Testis (tissue), 3 donors: Measurements from ENCODE around the gene GOLPH3. TPM values are rescaled to one million over a fixed set of nuclear protein-coding genes. Genes with fewer than 3 reads are reported as not detected.

Experiments used
- DNase-seq: peaks from one replicate; pipeline ENCODE4 v3.0.0-alpha.2; 2019
- H3K27ac ChIP-seq, 2 donors: fragments of 200-600 bp; sonication (generic); one replicate each; pipeline ENCODE4 v1.5.1; 2019
- H3K27me3 ChIP-seq: fragments of 200-600 bp; sonication (generic); one replicate; pipeline ENCODE4 v1.5.1; 2019
- H3K36me3 ChIP-seq: fragments of 200-600 bp; sonication (generic); one replicate; pipeline ENCODE4 v1.5.1; 2017; ENCODE audit warnings: low read depth; ENCODE audit errors: missing control alignments
- H3K4me1 ChIP-seq: fragments of 200-600 bp; sonication (generic); one replicate; pipeline ENCODE4 v1.5.1; 2019
- H3K4me3 ChIP-seq, 2 donors: fragments of 200-600 bp; sonication (generic); one replicate each; pipeline ENCODE4 v1.5.1; 2017 to 2019
- H3K9me3 ChIP-seq: fragments of 200-600 bp; sonication (generic); one replicate; pipeline ENCODE4 v1.5.1; 2017
- POLR2A ChIP-seq: fragments of 450-650 bp; IDR thresholded peaks from one replicate; pipeline ENCODE4 v1.6.1; 2017; ENCODE audit warnings: antibody characterized with exemption, mild to moderate bottlenecking, moderate library complexity
- WGBS, 2 donors: methylation state at CpG; one replicate each; pipeline ENCODE4 v1.1.5; 2018; 5-methylcytosine and 5-hydroxymethylcytosine counted together
- intact Hi-C: fragments of 100-400 bp; cut with DNase I; formaldehyde crosslinking; loops from one replicate; pipeline ENCODE4 v1.15.1; 2023; ENCODE audit warnings: low total_unique reads
- polyA plus RNA-seq: library from polyadenylated mRNA; stranded (reverse); fragments of 350-450 nt; fragmentation: Illumina TruSeq; extraction: RNeasy Lipid Tissue Mini Kit (QIAGEN cat#74804); gene quantifications from one replicate; pipeline ENCODE4 v1.2.3, GENCODE V29; 2014; ENCODE audit warnings: low read depth, low replicate concordance; ENCODE audit not compliant: insufficient read depth
- total RNA-seq, 2 donors: library from RNA; depleted of rRNA; stranded (reverse); fragments of >200 nt; gene quantifications; one replicate each; pipeline ENCODE4 v1.2.3, GENCODE V29; 2016
- TF ChIP-seq, protein P1 (sequence below), 3 experiments: fragments of 450-650 bp in 2 of 3; fragments of 200-600 bp in 1 of 3; sonication (generic) in 1 of 3; IDR thresholded peaks; one replicate each; pipeline ENCODE4 v1.5.1; 2016 to 2019; ENCODE audit warnings: antibody characterized with exemption in 3 of 3, mild to moderate bottlenecking in 2 of 3, moderate library complexity in 1 of 3

Gene GOLPH3
- total and polyA plus RNA-seq, 3 donors from 2014 or later = 54.2 to 102 (median 88.7) TPM

- Histone ChIP-seq H3K27me3 (no peaks in the 10 kb centered on the region), H3K9me3 (no peaks in the 10 kb centered on the region), H3K4me1 (no peaks in the 10 kb centered on the region), H3K36me3 (no peaks in the 10 kb centered on the region), H3K4me3 (no peak overlapping the region), H3K27ac (no peak overlapping the region)
- 70 to 85% methylated on average over 3 of the region's 3 CpGs for WGBS, 2 donors
- TF ChIP-seq, protein P1, sequence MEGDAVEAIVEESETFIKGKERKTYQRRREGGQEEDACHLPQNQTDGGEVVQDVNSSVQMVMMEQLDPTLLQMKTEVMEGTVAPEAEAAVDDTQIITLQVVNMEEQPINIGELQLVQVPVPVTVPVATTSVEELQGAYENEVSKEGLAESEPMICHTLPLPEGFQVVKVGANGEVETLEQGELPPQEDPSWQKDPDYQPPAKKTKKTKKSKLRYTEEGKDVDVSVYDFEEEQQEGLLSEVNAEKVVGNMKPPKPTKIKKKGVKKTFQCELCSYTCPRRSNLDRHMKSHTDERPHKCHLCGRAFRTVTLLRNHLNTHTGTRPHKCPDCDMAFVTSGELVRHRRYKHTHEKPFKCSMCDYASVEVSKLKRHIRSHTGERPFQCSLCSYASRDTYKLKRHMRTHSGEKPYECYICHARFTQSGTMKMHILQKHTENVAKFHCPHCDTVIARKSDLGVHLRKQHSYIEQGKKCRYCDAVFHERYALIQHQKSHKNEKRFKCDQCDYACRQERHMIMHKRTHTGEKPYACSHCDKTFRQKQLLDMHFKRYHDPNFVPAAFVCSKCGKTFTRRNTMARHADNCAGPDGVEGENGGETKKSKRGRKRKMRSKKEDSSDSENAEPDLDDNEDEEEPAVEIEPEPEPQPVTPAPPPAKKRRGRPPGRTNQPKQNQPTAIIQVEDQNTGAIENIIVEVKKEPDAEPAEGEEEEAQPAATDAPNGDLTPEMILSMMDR (IDR thresholded peaks at IDR 0.05) = no peak
- TF ChIP-seq POLR2A = no peak
- intact Hi-C loops = no loop called here
- no peak for DNase-seq
These were observed 43.3 kb downstream of the GOLPH3 start for GRCh38 chr5:32130865-32131264.

DNA sequence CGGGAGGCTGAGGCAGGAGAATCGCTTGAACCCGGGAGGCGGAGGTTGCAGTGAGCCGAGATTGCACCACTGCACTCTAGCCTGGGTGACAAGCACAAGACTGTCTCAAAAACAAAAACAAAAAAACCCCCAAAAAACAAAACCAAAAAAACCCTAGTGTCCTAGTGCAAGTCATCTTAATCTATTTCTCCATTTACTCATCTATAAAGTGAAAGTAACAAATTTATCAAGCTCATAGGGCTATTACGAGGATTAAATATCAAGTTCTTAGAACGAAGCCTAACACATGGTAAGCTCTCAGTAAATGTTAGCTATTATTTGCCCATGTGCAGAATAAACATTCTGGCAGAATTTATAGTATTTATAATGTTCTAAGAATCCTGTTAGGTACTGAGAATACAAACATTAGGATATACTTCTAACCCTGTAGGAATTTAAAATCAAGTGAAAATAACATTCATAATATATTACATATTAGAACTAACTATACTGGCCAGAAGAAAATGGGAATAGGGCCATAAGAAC lies 45.0 kb downstream of the GOLPH3 start:
- H3K36me3 ChIP-seq = no peaks in the 10 kb centered on the region
- no peaks in the 10 kb centered on the region for H3K4me1 ChIP-seq
- 71 to 78% methylated on average over 7 of the region's 7 CpGs for WGBS, 2 donors
- DNase-seq = no peak
- intact Hi-C loops = no loop called here
- H3K27ac ChIP-seq = no peak overlapping the region
- H3K9me3 ChIP-seq = no peaks in the 10 kb centered on the region
- H3K4me3 ChIP-seq = no peak overlapping the region
- no peak for TF ChIP-seq POLR2A
- TF ChIP-seq, protein P1 (IDR thresholded peaks at IDR 0.05) = no peak
- H3K27me3 ChIP-seq = no peaks in the 10 kb centered on the region

GRCh38 chr5:32127711-32128110 lies 46.4 kb downstream of the GOLPH3 start:
- H3K9me3 ChIP-seq = no peaks in the 10 kb centered on the region
- no peak overlapping the region for H3K27ac ChIP-seq
- peaks cover 12% of the 10 kb centered on the region for H3K4me1 ChIP-seq
- no peak for DNase-seq
- WGBS, 2 donors = 76 to 79% methylated on average over 3 of the region's 3 CpGs
- no peaks in the 10 kb centered on the region for H3K27me3 ChIP-seq
- intact Hi-C loops = no loop called here
- H3K36me3 ChIP-seq = no peaks in the 10 kb centered on the region
- no peak for TF ChIP-seq POLR2A
- TF ChIP-seq, protein P1 (IDR thresholded peaks at IDR 0.05) = no peak
- H3K4me3 ChIP-seq = no peak overlapping the region

GRCh38 chr5:32126691-32127090 lies 47.4 kb downstream of the GOLPH3 start:
- no peak overlapping the region for H3K4me3 ChIP-seq
- no peaks in the 10 kb centered on the region for H3K36me3 ChIP-seq
- TF ChIP-seq POLR2A = no peak
- TF ChIP-seq, protein P1 (IDR thresholded peaks at IDR 0.05) = no peak
- DNase-seq = no peak
- H3K9me3 ChIP-seq = no peaks in the 10 kb centered on the region
- 33 to 50% methylated on average over 1 of the region's 1 CpG for WGBS, 2 donors
- no peaks in the 10 kb centered on the region for H3K27me3 ChIP-seq
- no peak overlapping the region for H3K27ac ChIP-seq
- peaks cover 12% of the 10 kb centered on the region for H3K4me1 ChIP-seq
- intact Hi-C loops = no loop called here

- H3K36me3 ChIP-seq = no peaks in the 10 kb centered on the region
- no peak overlapping the region for H3K27ac ChIP-seq
- TF ChIP-seq, protein P1 (IDR thresholded peaks at IDR 0.05) = no peak
- TF ChIP-seq POLR2A = no peak
- peaks cover 12% of the 10 kb centered on the region for H3K4me1 ChIP-seq
- no peaks in the 10 kb centered on the region for H3K27me3 ChIP-seq
- H3K9me3 ChIP-seq = no peaks in the 10 kb centered on the region
- DNase-seq = no peak
- no peak overlapping the region for H3K4me3 ChIP-seq
- intact Hi-C loops = no loop called here
- 76 to 80% methylated on average over 6 of the region's 6 CpGs for WGBS, 2 donors
These were observed 50.0 kb downstream of the GOLPH3 start for GRCh38 chr5:32123889-32124676.
